Measurements from ENCODE around the gene RNF126. TPM values are rescaled to one million over a fixed set of nuclear protein-coding genes. Genes with fewer than 3 reads are reported as not detected.
"Not testable (repeated sequence)": the region's sequence is repeated elsewhere in the genome, so short reads cannot be mapped to it uniquely, and the experiment has no call there.

Gene RNF126
- total RNA-seq, 2 experiments from 2014 or later = 71.3 to 78.4 TPM

GRCh38 chr19:625257-625656, 37.8 kb downstream of the RNF126 start:
- Mint-ChIP-seq H3K4me3 (no peak overlapping the region), H3K27me3 (ENCODE audit: low read depth) (no peaks in the 10 kb centered on the region), H3K4me1 (ENCODE audit: low read depth) (peaks cover 2% of the 10 kb centered on the region), H3K27ac (no peak overlapping the region), H3K9me3 (ENCODE audit: insufficient read depth) (no peaks in the 10 kb centered on the region), H3K36me3 (ENCODE audit: low read depth) (peaks cover 19% of the 10 kb centered on the region)
- POLR2A ChIA-PET = interaction anchor here (1.1 kb wide), 1 partner anchor 15 kb away, joined by 3 read pairs; no protein-coding TSS in a partner anchor
- no peak for ATAC-seq
- CTCF ChIA-PET = no interaction called here
- no peak for DNase-seq

GRCh38 chr19:624433-625109, 38.4 kb downstream of the RNF126 start:
- Mint-ChIP-seq H3K27ac (no peak overlapping the region), H3K4me3 (no peak overlapping the region), H3K4me1 (ENCODE audit: low read depth) (peaks cover 2% of the 10 kb centered on the region), H3K27me3 (ENCODE audit: low read depth) (no peaks in the 10 kb centered on the region), H3K9me3 (ENCODE audit: insufficient read depth) (no peaks in the 10 kb centered on the region), H3K36me3 (ENCODE audit: low read depth) (peaks cover 20% of the 10 kb centered on the region)
- no peak for ATAC-seq
- POLR2A ChIA-PET = interaction anchor here (1.1 kb wide), 1 partner anchor 14 kb away, joined by 3 read pairs; no protein-coding TSS in a partner anchor
- CTCF ChIA-PET = no interaction called here
- DNase-seq = no peak

- POLR2A ChIA-PET = no interaction called here
- Mint-ChIP-seq H3K9me3 (ENCODE audit: insufficient read depth) (no peaks in the 10 kb centered on the region), H3K36me3 (ENCODE audit: low read depth) (peaks cover 18% of the 10 kb centered on the region), H3K4me3 (no peak overlapping the region), H3K27ac (no peak overlapping the region), H3K27me3 (ENCODE audit: low read depth) (no peaks in the 10 kb centered on the region), H3K4me1 (ENCODE audit: low read depth) (no peaks in the 10 kb centered on the region)
- CTCF ChIA-PET = interaction anchor here (1.5 kb wide), 1 partner anchor 8 kb away, joined by 3 read pairs; no protein-coding TSS in a partner anchor
- no peak for DNase-seq
- ATAC-seq = no peak
Observed at GRCh38 chr19:623974-624373, 39.0 kb downstream of the RNF126 start.

- no peak overlapping the region for H3K27ac Mint-ChIP-seq
- H3K9me3 Mint-ChIP-seq (ENCODE audit: insufficient read depth) = no peaks in the 10 kb centered on the region
- no peak overlapping the region for H3K4me3 Mint-ChIP-seq
- ATAC-seq (no peak), DNase-seq (no peak)
- peaks cover 17% of the 10 kb centered on the region for H3K36me3 Mint-ChIP-seq (ENCODE audit: low read depth)
- H3K27me3 Mint-ChIP-seq (ENCODE audit: low read depth) = no peaks in the 10 kb centered on the region
- H3K4me1 Mint-ChIP-seq (ENCODE audit: low read depth) = no peaks in the 10 kb centered on the region
- POLR2A ChIA-PET = no interaction called here
- CTCF ChIA-PET = interaction anchor here (1.5 kb wide), 1 partner anchor 9 kb away, joined by 3 read pairs; no protein-coding TSS in a partner anchor
Observed at GRCh38 chr19:623175-623916, 39.7 kb downstream of the RNF126 start.

GRCh38 chr19:622666-623065, 40.3 kb downstream of the RNF126 start:
- ChIA-PET CTCF (interaction anchor here (1.5 kb wide), 1 partner anchor 10 kb away, joined by 3 read pairs; no protein-coding TSS in a partner anchor), POLR2A (no interaction called here)
- Mint-ChIP-seq H3K4me1 (ENCODE audit: low read depth) (no peaks in the 10 kb centered on the region), H3K4me3 (no peak overlapping the region), H3K27me3 (ENCODE audit: low read depth) (no peaks in the 10 kb centered on the region), H3K9me3 (ENCODE audit: insufficient read depth) (no peaks in the 10 kb centered on the region), H3K27ac (no peak overlapping the region), H3K36me3 (ENCODE audit: low read depth) (peaks cover 18% of the 10 kb centered on the region)
- ATAC-seq (no peak), DNase-seq (no peak)

- no peak overlapping the region for H3K27ac Mint-ChIP-seq
- ATAC-seq = no peak
- H3K4me3 Mint-ChIP-seq = no peak overlapping the region
- ChIA-PET CTCF (no interaction called here), POLR2A (no interaction called here)
- no peaks in the 10 kb centered on the region for H3K27me3 Mint-ChIP-seq (ENCODE audit: low read depth)
- peaks cover 18% of the 10 kb centered on the region for H3K36me3 Mint-ChIP-seq (ENCODE audit: low read depth)
- DNase-seq = no peak
- no peaks in the 10 kb centered on the region for H3K9me3 Mint-ChIP-seq (ENCODE audit: insufficient read depth)
- no peaks in the 10 kb centered on the region for H3K4me1 Mint-ChIP-seq (ENCODE audit: low read depth)
Observed at GRCh38 chr19:621819-622218, 41.2 kb downstream of the RNF126 start.

- H3K27me3 Mint-ChIP-seq (ENCODE audit: low read depth); H3K9me3 Mint-ChIP-seq (ENCODE audit: insufficient read depth); CTCF ChIA-PET; POLR2A ChIA-PET; H3K4me1 Mint-ChIP-seq (ENCODE audit: low read depth); H3K27ac Mint-ChIP-seq; H3K4me3 Mint-ChIP-seq; ATAC-seq; DNase-seq: not testable (repeated sequence)
- peaks cover 18% of the 10 kb centered on the region for H3K36me3 Mint-ChIP-seq (ENCODE audit: low read depth)
Observed at GRCh38 chr19:621191-621590, 41.8 kb downstream of the RNF126 start.

GRCh38 chr19:620166-620862, 42.7 kb downstream of the RNF126 start:
- Mint-ChIP-seq H3K4me3 (no peak overlapping the region), H3K27me3 (ENCODE audit: low read depth) (peaks cover 2% of the 10 kb centered on the region), H3K27ac (no peak overlapping the region), H3K9me3 (ENCODE audit: insufficient read depth) (no peaks in the 10 kb centered on the region), H3K4me1 (ENCODE audit: low read depth) (peaks cover 3% of the 10 kb centered on the region), H3K36me3 (ENCODE audit: low read depth) (peaks cover 19% of the 10 kb centered on the region)
- ATAC-seq = no peak
- CTCF ChIA-PET = no interaction called here
- POLR2A ChIA-PET = no interaction called here
- no peak for DNase-seq

- Mint-ChIP-seq H3K9me3 (ENCODE audit: insufficient read depth) (no peaks in the 10 kb centered on the region), H3K27me3 (ENCODE audit: low read depth) (peaks cover 2% of the 10 kb centered on the region), H3K27ac (no peak overlapping the region), H3K4me1 (ENCODE audit: low read depth) (peaks cover 5% of the 10 kb centered on the region), H3K4me3 (no peak overlapping the region), H3K36me3 (ENCODE audit: low read depth) (peaks cover 22% of the 10 kb centered on the region)
- POLR2A ChIA-PET = no interaction called here
- no peak for DNase-seq
- ATAC-seq = no peak
- CTCF ChIA-PET = no interaction called here
Observed at GRCh38 chr19:619286-620002, 43.6 kb downstream of the RNF126 start.

GRCh38 chr19:618674-619285, 44.2 kb downstream of the RNF126 start:
- H3K4me3 Mint-ChIP-seq = no peak overlapping the region

GRCh38 chr19:618247-618619, 44.8 kb downstream of the RNF126 start:
- Mint-ChIP-seq H3K27me3 (ENCODE audit: low read depth) (peaks cover 2% of the 10 kb centered on the region), H3K9me3 (ENCODE audit: insufficient read depth) (no peaks in the 10 kb centered on the region), H3K27ac (no peak overlapping the region), H3K4me3 (no peak overlapping the region), H3K4me1 (ENCODE audit: low read depth) (peaks cover 5% of the 10 kb centered on the region), H3K36me3 (ENCODE audit: low read depth) (peaks cover 27% of the 10 kb centered on the region)
- ATAC-seq (no peak), DNase-seq (no peak)
- ChIA-PET CTCF (interaction anchor here (0.7 kb wide), 1 partner anchor 321 kb away, joined by 3 read pairs; no protein-coding TSS in a partner anchor), POLR2A (no interaction called here)

More at GRCh38 chr19:618674-619285, 44.2 kb downstream of the RNF126 start:
- H3K4me1 Mint-ChIP-seq (ENCODE audit: low read depth) = peaks cover 5% of the 10 kb centered on the region
- H3K27ac Mint-ChIP-seq = no peak overlapping the region
- no peaks in the 10 kb centered on the region for H3K9me3 Mint-ChIP-seq (ENCODE audit: insufficient read depth)
- CTCF ChIA-PET = no interaction called here
- POLR2A ChIA-PET = no interaction called here
- H3K27me3 Mint-ChIP-seq (ENCODE audit: low read depth) = peaks cover 2% of the 10 kb centered on the region
- no peak for ATAC-seq
- DNase-seq = no peak
- H3K36me3 Mint-ChIP-seq (ENCODE audit: low read depth) = peaks cover 27% of the 10 kb centered on the region

Data from activated CD8-positive, alpha-beta T cell treated with anti-CD3 and anti-CD28 coated beads, Interleukin-2, amount 10 ng/mL, durations not matched to agents 7 days and 5 days (primary cell).